Mesenchymal stem cell (in vitro differentiated cells and primary cell): ENCODE data around the gene TMEM185B. TPM values are rescaled to one million over a fixed set of nuclear protein-coding genes. Genes with fewer than 3 reads are reported as not detected.
A peak's percentile ranks its signal among the peaks of the same experiment; 100 is the strongest.

ENCODE experiments used
- DNase-seq: peaks from one replicate; pipeline ENCODE4 v3.0.0-alpha.2; 2013
- H2AFZ ChIP-seq: one replicate; pipeline ENCODE4 v1.6.1; 2013; ENCODE audit warnings: low read depth, mild to moderate bottlenecking, control low read depth, inconsistent platforms, low read length, moderate library complexity
- H2AK5ac ChIP-seq: 2 replicates; pipeline ENCODE4 v1.6.1; 2013; ENCODE audit warnings: low read length, moderate library complexity, mild to moderate bottlenecking, inconsistent platforms; ENCODE audit not compliant: severe bottlenecking
- H2BK120ac ChIP-seq: one replicate; pipeline ENCODE4 v1.6.1; 2013; ENCODE audit warnings: low read depth, mild to moderate bottlenecking, inconsistent platforms, low read length, moderate library complexity
- H2BK12ac ChIP-seq, 2 experiments: one replicate each; pipeline ENCODE4 v1.6.1; 2013; ENCODE audit warnings: inconsistent platforms in 2 of 2, low read length in 2 of 2, mild to moderate bottlenecking in 2 of 2, moderate library complexity in 2 of 2, control low read depth in 1 of 2
- H2BK15ac ChIP-seq: one replicate; pipeline ENCODE4 v1.6.1; 2013; ENCODE audit warnings: mild to moderate bottlenecking, low read depth, inconsistent platforms; ENCODE audit not compliant: poor library complexity, severe bottlenecking
- H2BK5ac ChIP-seq: 2 replicates; pipeline ENCODE4 v1.6.1; 2013; ENCODE audit warnings: low read depth, mild to moderate bottlenecking, low read length, control low read depth, inconsistent platforms; ENCODE audit not compliant: poor library complexity, severe bottlenecking
- H3K14ac ChIP-seq, 2 experiments: one replicate each; pipeline ENCODE4 v1.6.1; 2013; ENCODE audit warnings: inconsistent platforms in 2 of 2, low read length in 2 of 2, control low read depth in 1 of 2, mild to moderate bottlenecking in 1 of 2, moderate library complexity in 1 of 2
- H3K18ac ChIP-seq, 2 experiments: one replicate each; pipeline ENCODE4 v1.6.1; 2013; ENCODE audit warnings: inconsistent platforms in 2 of 2, low read length in 2 of 2, control low read depth in 1 of 2, low read depth in 1 of 2, mild to moderate bottlenecking in 1 of 2
- H3K23ac ChIP-seq, 2 experiments: one replicate each; pipeline ENCODE4 v1.6.1; 2013; ENCODE audit warnings: inconsistent platforms in 2 of 2, low read length in 2 of 2, mild to moderate bottlenecking in 2 of 2, moderate library complexity in 2 of 2, control low read depth in 1 of 2
- H3K27ac ChIP-seq: 2 replicates; pipeline ENCODE4 v1.5.1; 2013; ENCODE audit warnings: mild to moderate bottlenecking, moderate library complexity, low read length, control low read depth, inconsistent platforms; ENCODE audit not compliant: poor library complexity, severe bottlenecking
- H3K27me3 ChIP-seq, 2 experiments: 2 replicates each; pipeline versions ENCODE4 v1.6.1 to v1.7.0; 2013; ENCODE audit warnings: low read length in 2 of 2, mild to moderate bottlenecking in 2 of 2, moderate library complexity in 2 of 2, control low read depth in 1 of 2, inconsistent platforms in 1 of 2; ENCODE audit not compliant: control insufficient read depth in 1 of 2, insufficient read depth in 1 of 2
- H3K36me3 ChIP-seq, 2 experiments: 2 replicates each; pipeline versions ENCODE4 v1.6.1 to v1.7.0; 2013; ENCODE audit warnings: low read length in 2 of 2, control low read depth in 1 of 2, inconsistent platforms in 1 of 2, low read depth in 1 of 2, mild to moderate bottlenecking in 1 of 2; ENCODE audit not compliant: insufficient read depth in 2 of 2, control insufficient read depth in 1 of 2
- H3K4ac ChIP-seq, 2 experiments: one replicate each; pipeline ENCODE4 v1.6.1; 2013; ENCODE audit warnings: inconsistent platforms in 2 of 2, low read length in 2 of 2, mild to moderate bottlenecking in 2 of 2, moderate library complexity in 2 of 2, control low read depth in 1 of 2, low read depth in 1 of 2
- H3K4me1 ChIP-seq: 2 replicates; pipeline ENCODE4 v1.6.1; 2013; ENCODE audit warnings: low read depth, low read length, control low read depth; ENCODE audit not compliant: control insufficient read depth, insufficient read depth
- H3K4me2 ChIP-seq: 2 replicates; pipeline ENCODE4 v1.6.1; 2013; ENCODE audit warnings: low read length, mild to moderate bottlenecking, inconsistent platforms; ENCODE audit not compliant: poor library complexity, severe bottlenecking
- H3K4me3 ChIP-seq, 2 experiments: 2 replicates each; pipeline versions ENCODE4 v1.5.1 to v1.7.0; 2013; ENCODE audit warnings: low read length in 2 of 2, mild to moderate bottlenecking in 2 of 2, control low read depth in 1 of 2, low read depth in 1 of 2; ENCODE audit not compliant: insufficient read depth in 1 of 2
- H3K79me1 ChIP-seq: replicated peaks from 2 replicates; pipeline ENCODE4 v1.6.1; 2013; ENCODE audit warnings: mild to moderate bottlenecking, control low read depth, low read length, inconsistent platforms; ENCODE audit not compliant: poor library complexity, severe bottlenecking
- H3K9ac ChIP-seq: 2 replicates; pipeline ENCODE4 v1.7.0; 2013; ENCODE audit warnings: mild to moderate bottlenecking, low read length, moderate library complexity
- H3K9me3 ChIP-seq: 2 replicates; pipeline ENCODE4 v1.7.0; 2013; ENCODE audit warnings: mild to moderate bottlenecking, low read length; ENCODE audit not compliant: control insufficient read depth
- H4K8ac ChIP-seq: one replicate; pipeline ENCODE4 v1.6.1; 2013; ENCODE audit warnings: inconsistent platforms, mild to moderate bottlenecking, low read length, moderate library complexity
- H4K91ac ChIP-seq: one replicate; pipeline ENCODE4 v1.6.1; 2013; ENCODE audit warnings: mild to moderate bottlenecking, low read length, inconsistent platforms
- WGBS: methylation state at CpG from one replicate; pipeline ENCODE4 v1.1.7; 2013; ENCODE audit warnings: mixed read lengths; 5-methylcytosine and 5-hydroxymethylcytosine counted together
- polyA plus RNA-seq, 2 experiments: library from polyadenylated mRNA; stranded (reverse); fragments of 200-250 nt; gene quantifications; one replicate each; pipeline ENCODE4 v1.2.3, GENCODE V29; 2013

Gene TMEM185B
- 24.4 TPM for polyA plus RNA-seq (2013, experiment 1 of 2)
- 24.2 TPM for polyA plus RNA-seq (2013, experiment 2 of 2)

GRCh38 chr2:120223034-120223912, at the start of gene TMEM185B:
Gene TMEM185B (minus strand): TSS chr2:120223400. CDS start chr2:120222976, 424 bp downstream.
- Histone ChIP-seq H2BK15ac (peak within 1 kb of the TSS; percentile 53), H3K23ac (peak within 1 kb of the TSS in 1 of 2 experiments; percentile 51), H3K4ac (peak within 1 kb of the TSS; percentile 88 to 90), H2BK12ac (peak within 1 kb of the TSS in 1 of 2 experiments; percentile 67), H2AK5ac (peak within 1 kb of the TSS; percentile 59), H2BK120ac (peak within 1 kb of the TSS; percentile 95), H3K9me3 (no peaks in the 10 kb centered on the region), H2BK5ac (peak within 1 kb of the TSS; percentile 92), H3K18ac (peak within 1 kb of the TSS; percentile 92 to 96), H3K79me1 (peaks cover 27% of the 10 kb centered on the region), H3K27ac (no peak within 1 kb of the TSS), H3K14ac (peak within 1 kb of the TSS in 1 of 2 experiments; percentile 29), H4K91ac (peak within 1 kb of the TSS; percentile 99), H3K9ac (peak within 1 kb of the TSS; percentile 85), H4K8ac (peak within 1 kb of the TSS; percentile 99), H3K4me1 (peaks cover 13% of the 10 kb centered on the region), H3K4me2 (peak within 1 kb of the TSS; percentile 82), H3K27me3 (peaks cover 3 to 14% of the 10 kb centered on the region in 2 experiments), H2AFZ (peak within 1 kb of the TSS; percentile 78), H3K4me3 (peak within 1 kb of the TSS; percentile 71 to 78), H3K36me3 (peaks cover 20 to 39% of the 10 kb centered on the region in 2 experiments)
- peak; percentile 85 for DNase-seq
- WGBS, result 3% methylated on average over 79 of the region's 108 CpGs

- no peak overlapping the region for H2BK5ac ChIP-seq
- WGBS, result 97% methylated on average over 1 of the region's 1 CpG
- no peak overlapping the region for H3K18ac ChIP-seq
- H3K27ac ChIP-seq, result no peak overlapping the region
- no peak for DNase-seq
- no peak overlapping the region for H2BK12ac ChIP-seq
- peak overlapping the region; percentile 55 for H2AK5ac ChIP-seq
- no peak overlapping the region for H2BK120ac ChIP-seq
- H4K8ac ChIP-seq, result no peak overlapping the region
- peaks cover 25% of the 10 kb centered on the region for H3K79me1 ChIP-seq
- peaks cover 2% of the 10 kb centered on the region for H3K4me1 ChIP-seq
- H3K14ac ChIP-seq, result no peak overlapping the region
- H2BK15ac ChIP-seq, result no peak overlapping the region
- H3K36me3 ChIP-seq, result peaks cover 4 to 7% of the 10 kb centered on the region in 2 experiments
- H3K4me2 ChIP-seq, result no peak overlapping the region
- H2AFZ ChIP-seq, result no peak overlapping the region
- no peaks in the 10 kb centered on the region for H3K9me3 ChIP-seq
- H3K27me3 ChIP-seq, result no peaks in the 10 kb centered on the region
- no peak overlapping the region for H3K4me3 ChIP-seq
- H3K23ac ChIP-seq, result no peak overlapping the region
- no peak overlapping the region for H4K91ac ChIP-seq
- no peak overlapping the region for H3K9ac ChIP-seq
- H3K4ac ChIP-seq, result no peak overlapping the region
Measured at GRCh38 chr2:120271711-120272379, 48.6 kb upstream of the TMEM185B start.

GRCh38 chr2:120269816-120270215, 46.6 kb upstream of the TMEM185B start:
- Histone ChIP-seq H3K4me2 (no peak overlapping the region), H2BK12ac (no peak overlapping the region), H3K36me3 (peaks cover 4 to 11% of the 10 kb centered on the region in 2 experiments), H3K14ac (no peak overlapping the region), H2BK5ac (no peak overlapping the region), H3K9ac (no peak overlapping the region), H3K27ac (no peak overlapping the region), H3K4me3 (no peak overlapping the region), H3K4ac (no peak overlapping the region), H3K4me1 (peaks cover 4% of the 10 kb centered on the region), H3K79me1 (peaks cover 27% of the 10 kb centered on the region), H2AK5ac (no peak overlapping the region), H3K23ac (no peak overlapping the region), H3K18ac (no peak overlapping the region), H2AFZ (no peak overlapping the region), H2BK120ac (no peak overlapping the region), H2BK15ac (no peak overlapping the region), H3K27me3 (no peaks in the 10 kb centered on the region), H3K9me3 (no peaks in the 10 kb centered on the region), H4K91ac (no peak overlapping the region), H4K8ac (no peak overlapping the region)
- WGBS, result no CpG with 5 or more reads among the region's 1 CpG
- no peak for DNase-seq
